ENCODE data around the gene KRTAP10-3. TPM values are rescaled to one million over a fixed set of nuclear protein-coding genes. Genes with fewer than 3 reads are reported as not detected.

The KRTAP10-3 gene
- total RNA-seq, 1 experiment from 2014 or later: not detected

DNA sequence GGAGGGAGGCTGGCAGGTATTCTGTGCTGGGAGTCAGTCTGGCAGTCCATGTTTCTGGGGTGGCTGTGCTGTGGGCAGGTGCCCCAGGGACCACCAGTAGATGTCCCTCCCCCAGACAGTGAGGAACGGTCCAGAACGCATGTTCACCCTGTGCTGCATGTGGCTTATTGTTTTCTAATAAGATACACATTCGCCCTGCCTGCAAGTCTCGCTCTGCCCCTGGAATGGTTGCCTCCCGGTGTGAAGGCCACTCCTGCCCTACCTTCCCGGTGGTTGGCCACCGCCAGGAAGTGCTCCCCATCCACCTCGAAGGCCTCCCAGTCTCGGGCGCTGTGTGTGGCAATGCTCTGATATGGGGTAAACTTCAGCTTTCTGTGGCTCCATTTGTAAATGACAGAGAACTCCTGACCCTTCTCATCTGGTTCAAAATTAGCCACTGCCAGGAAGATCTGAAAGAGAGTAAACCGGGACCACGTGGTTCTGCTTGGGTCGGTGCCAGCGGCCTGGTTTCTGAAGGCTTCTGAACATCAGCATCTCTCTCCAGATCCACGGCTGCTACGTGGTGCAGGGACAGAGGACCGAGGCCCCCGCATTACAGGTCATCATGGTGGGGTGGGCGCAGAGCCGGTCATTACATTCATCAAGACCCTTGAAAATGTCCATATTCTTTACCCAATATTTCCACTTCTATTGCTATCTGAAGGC lies 33.1 kb downstream of the KRTAP10-3 start:
- Histone ChIP-seq H3K36me3 (ENCODE audit: control insufficient read depth in 1 of 2, insufficient read depth in 2 of 2, low read length in 2 of 2) (no peaks in the 10 kb centered on the region), H3K9me3 (ENCODE audit: control insufficient read depth in 1 of 2, insufficient read depth in 1 of 2, low read depth in 1 of 2, low read length in 2 of 2) (peaks cover 4 to 17% of the 10 kb centered on the region in 2 experiments; a peak in 1 of 4 replicates), H3K9ac (ENCODE audit: low read length) (no peak overlapping the region), H4K20me1 (ENCODE audit: insufficient read depth) (no peaks in the 10 kb centered on the region), H3K27me3 (ENCODE audit: insufficient read depth, low read length) (no peaks in the 10 kb centered on the region), H3K4me2 (ENCODE audit: low read length) (no peak overlapping the region), H3K4me3 (replicated peaks in 1 of 2; ENCODE audit: low read depth in 1 of 2, low read length in 2 of 2) (no peak overlapping the region), H3K79me2 (ENCODE audit: insufficient read depth, low read length) (no peaks in the 10 kb centered on the region), H3K27ac (ENCODE audit: low read depth, low read length) (no peak overlapping the region), H3K9me2 (ENCODE audit: insufficient read depth) (no peaks in the 10 kb centered on the region), H3K4me1 (ENCODE audit: control insufficient read depth in 1 of 2, insufficient read depth in 2 of 2, low read length in 2 of 2) (no peaks in the 10 kb centered on the region), H2AFZ (ENCODE audit: low read depth, low read length, poor library complexity, severe bottlenecking) (no peak overlapping the region)
- CTCF ChIA-PET: no interaction called here
- BruUV-seq (replicated peaks): no TSS peak
- DNase-seq (ENCODE audit: low read depth, low spot score) (no peak), ATAC-seq (no peak)
- intact Hi-C loops (cut with micrococcal nuclease): no loop called here
- TF ChIP-seq CEBPB (IDR thresholded peaks at IDR 0.05; ENCODE audit: low read depth) (no peak), SRF (IDR thresholded peaks at IDR 0.05; ENCODE audit: low read depth) (no peak)
- RAD21 ChIA-PET (ENCODE audit: low non-redundant PET in 1 of 2, low total read pairs in 2 of 2, uncharacterized antibody in 2 of 2, unreplicated experiment in 2 of 2): no interaction called here
- POLR2A ChIA-PET: no interaction called here

- H3K9ac ChIP-seq (ENCODE audit: low read length): no peak overlapping the region
- no peak for DNase-seq (ENCODE audit: low read depth, low spot score)
- H3K9me3 ChIP-seq (ENCODE audit: control insufficient read depth in 1 of 2, insufficient read depth in 1 of 2, low read depth in 1 of 2, low read length in 2 of 2): peaks cover 4 to 17% of the 10 kb centered on the region in 2 experiments; a peak in 1 of 4 replicates
- no peaks in the 10 kb centered on the region for H3K79me2 ChIP-seq (ENCODE audit: insufficient read depth, low read length)
- no TSS peak for BruUV-seq (replicated peaks)
- H3K27me3 ChIP-seq (ENCODE audit: insufficient read depth, low read length): no peaks in the 10 kb centered on the region
- H3K4me1 ChIP-seq (ENCODE audit: control insufficient read depth in 1 of 2, insufficient read depth in 2 of 2, low read length in 2 of 2): no peaks in the 10 kb centered on the region
- CTCF ChIA-PET: no interaction called here
- POLR2A ChIA-PET: no interaction called here
- H2AFZ ChIP-seq (ENCODE audit: low read depth, low read length, poor library complexity, severe bottlenecking): no peak overlapping the region
- H3K36me3 ChIP-seq (ENCODE audit: control insufficient read depth in 1 of 2, insufficient read depth in 2 of 2, low read length in 2 of 2): no peaks in the 10 kb centered on the region
- no peaks in the 10 kb centered on the region for H4K20me1 ChIP-seq (ENCODE audit: insufficient read depth)
- RAD21 ChIA-PET (ENCODE audit: low non-redundant PET in 1 of 2, low total read pairs in 2 of 2, uncharacterized antibody in 2 of 2, unreplicated experiment in 2 of 2): no interaction called here
- TF ChIP-seq FOSL1 (IDR thresholded peaks at IDR 0.05; ENCODE audit: low read depth) (no peak), ZNF274 (IDR thresholded peaks at IDR 0.05; ENCODE audit: low read depth, low read length) (no peak), CBX3 (IDR thresholded peaks at IDR 0.05; ENCODE audit: low read depth) (no peak), POLR2AphosphoS5 (IDR thresholded peaks at IDR 0.05; ENCODE audit: low read depth, low read length) (no peak), POLR2A (IDR thresholded peaks at IDR 0.05; ENCODE audit: borderline replicate concordance, extremely low read depth, insufficient read depth, insufficient read length) (no peak), JUND (IDR thresholded peaks at IDR 0.05) (no peak), ZFX (IDR thresholded peaks at IDR 0.05) (no peak), RAD21 (IDR thresholded peaks at IDR 0.05; ENCODE audit: low read depth) (no peak)
- H3K27ac ChIP-seq (ENCODE audit: low read depth, low read length): no peak overlapping the region
- no peak for ATAC-seq
- H3K9me2 ChIP-seq (ENCODE audit: insufficient read depth): no peaks in the 10 kb centered on the region
- H3K4me2 ChIP-seq (ENCODE audit: low read length): no peak overlapping the region
- no peak overlapping the region for H3K4me3 ChIP-seq (replicated peaks in 1 of 2; ENCODE audit: low read depth in 1 of 2, low read length in 2 of 2)
- intact Hi-C loops (cut with micrococcal nuclease): no loop called here
Measured at GRCh38 chr21:44524414-44525371, 33.9 kb downstream of the KRTAP10-3 start.
